NCI-H1417 (cell line): ENCODE results near the gene MKI67.

Source experiments
- DNase-seq, 3 experiments: peaks; one replicate each; lab custom pipeline; 2025; lab: John Stamatoyannopoulos, UW

MKI67 gene

GRCh38 chr10:128065881-128066534, 60.2 kb downstream of the MKI67 start:
- DNase-seq = no peak

GRCh38 chr10:128064970-128065580, 61.1 kb downstream of the MKI67 start:
- DNase-seq = no peak

DNA sequence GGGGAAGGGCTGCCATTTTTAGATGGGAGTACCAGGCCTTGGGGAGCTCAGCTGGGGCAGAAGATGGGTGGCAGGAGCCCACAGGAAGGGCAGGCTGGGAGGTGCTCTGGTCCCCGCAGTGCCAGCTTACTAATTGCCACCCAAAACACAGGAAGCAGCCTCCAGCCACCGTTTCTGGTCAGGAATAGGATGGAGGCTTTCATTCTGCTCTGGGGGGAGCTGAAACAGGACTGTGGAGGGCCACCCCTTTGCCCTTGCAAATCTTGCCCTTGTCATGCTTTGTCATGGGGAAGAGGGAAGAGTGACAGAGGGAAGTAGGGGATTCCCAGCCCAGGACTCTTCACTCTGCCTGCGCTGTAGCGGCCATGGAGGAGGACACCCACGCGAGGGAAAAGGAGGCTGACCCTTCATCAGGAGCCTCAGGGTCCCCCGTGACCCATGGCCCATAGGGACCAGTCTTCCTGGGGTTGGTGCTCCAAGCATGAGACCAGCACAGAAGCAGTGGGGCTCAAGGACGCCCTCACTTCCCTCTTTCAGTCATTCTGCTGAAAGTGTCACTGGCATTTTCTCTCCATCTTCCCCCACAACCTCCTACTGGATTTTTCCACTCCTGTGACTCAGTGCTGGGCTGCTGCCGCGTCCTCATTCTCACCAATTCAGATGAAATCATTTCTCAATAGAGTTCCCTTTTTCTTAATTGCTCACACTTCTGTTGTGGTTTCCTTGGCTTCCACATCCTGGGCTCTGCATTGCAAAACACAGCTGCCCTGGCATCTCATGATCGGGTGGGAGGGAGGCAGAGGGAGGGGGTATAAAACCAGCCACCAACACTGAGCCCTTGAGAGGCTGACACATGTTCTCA, 61.9 kb downstream of the MKI67 start:
- no peak for DNase-seq

DNA sequence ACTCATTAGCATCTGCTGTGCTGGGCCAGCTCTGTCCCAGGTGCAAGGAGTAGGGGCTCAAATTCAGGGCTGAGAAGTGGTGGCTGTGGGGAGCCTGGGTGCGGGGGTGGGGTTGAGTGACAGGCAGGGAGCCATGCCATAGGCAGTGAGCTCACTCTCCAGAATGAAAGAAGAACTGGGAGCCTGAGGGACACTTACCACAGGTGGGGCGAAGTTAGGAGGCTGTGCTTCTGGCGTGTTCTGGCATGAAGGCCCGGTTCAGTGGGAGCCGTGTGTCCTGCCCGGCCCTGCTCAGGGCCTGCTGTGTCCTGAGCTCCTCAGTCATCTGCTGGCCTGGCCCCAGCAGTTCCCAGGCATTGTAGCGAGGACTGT, 62.5 kb downstream of the MKI67 start:
- no peak for DNase-seq

DNA sequence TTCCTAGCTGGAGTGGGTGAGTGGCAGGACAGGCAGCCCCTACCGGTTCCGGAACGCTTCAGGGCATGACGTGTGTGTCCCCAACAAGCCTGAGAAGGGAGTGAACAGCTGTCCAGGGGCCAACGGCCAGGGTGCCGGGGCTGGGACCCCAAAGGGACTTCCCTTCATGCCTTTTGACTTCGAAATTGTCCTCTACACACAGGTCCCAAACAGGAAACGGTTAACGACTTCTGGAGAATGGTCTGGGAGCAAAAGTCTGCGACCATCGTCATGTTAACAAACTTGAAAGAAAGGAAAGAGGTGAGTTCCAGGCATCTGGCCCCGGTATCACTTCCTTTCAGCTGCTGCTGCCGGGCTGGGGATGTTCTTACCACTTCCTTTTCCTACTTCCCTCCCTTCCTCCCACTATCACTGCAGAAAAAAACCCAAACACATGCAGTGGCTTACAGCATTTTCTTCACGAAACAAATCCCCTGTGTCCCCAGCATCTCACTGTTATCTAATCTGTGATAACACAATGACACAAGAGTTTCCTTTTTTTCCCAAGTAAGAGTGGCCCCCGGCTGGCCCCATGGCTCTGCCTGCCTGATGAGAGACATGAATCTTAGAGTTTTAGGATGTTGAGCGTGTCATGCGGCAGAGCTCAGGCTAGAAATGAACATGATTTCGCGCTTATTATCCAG, 63.2 kb downstream of the MKI67 start:
- no peak for DNase-seq

- DNase-seq = no peak
These were observed 63.8 kb downstream of the MKI67 start for GRCh38 chr10:128062331-128062880.

DNA sequence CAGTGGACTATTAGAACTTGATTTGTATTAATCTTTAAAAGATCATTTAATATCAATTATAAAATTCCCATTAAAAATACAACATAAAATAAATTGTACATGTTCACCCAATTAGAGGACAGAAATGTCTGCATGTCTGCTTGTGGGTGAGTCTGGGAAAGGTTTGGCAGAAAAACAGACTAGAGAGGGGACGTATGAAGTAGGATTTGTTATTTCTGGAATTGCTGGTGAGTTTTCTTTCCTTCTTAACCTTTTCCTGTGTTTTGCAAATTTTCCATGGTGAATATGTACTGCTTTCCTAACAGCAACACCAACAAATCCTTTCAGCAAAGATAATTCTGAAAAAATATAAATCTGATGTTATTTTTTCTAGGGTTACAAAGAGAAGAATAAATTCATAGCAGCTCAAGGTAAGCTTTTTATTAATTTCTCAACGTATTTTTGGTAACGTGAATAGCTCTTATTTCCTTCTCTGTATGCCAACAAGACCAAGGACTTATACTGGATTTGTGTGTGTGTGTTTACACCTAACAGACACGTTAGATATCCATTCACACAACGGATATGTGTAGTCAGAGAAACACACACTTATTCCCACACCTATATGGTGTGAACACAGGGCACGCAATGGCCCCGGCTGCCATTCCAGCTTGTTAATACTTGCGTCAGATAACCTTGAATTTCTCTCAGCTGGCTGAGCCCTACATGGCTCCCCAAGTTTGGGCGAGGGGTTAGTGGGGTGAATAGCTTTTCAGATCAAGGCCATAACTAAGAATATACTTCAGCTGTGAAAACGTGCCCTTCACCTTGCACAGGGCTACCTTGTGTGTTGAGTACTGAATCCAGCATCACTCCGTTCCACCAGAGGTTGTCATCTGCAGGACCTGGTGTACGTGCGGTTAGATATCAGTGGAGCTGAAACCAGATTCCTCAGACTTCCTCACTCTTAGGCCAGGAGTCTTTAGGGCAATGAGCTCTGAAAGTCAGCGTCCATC, 64.6 kb downstream of the MKI67 start:
- no peak for DNase-seq

GRCh38 chr10:128060341-128061250, 65.6 kb downstream of the MKI67 start:
- DNase-seq = no peak

GRCh38 chr10:128059982-128060293, 66.3 kb downstream of the MKI67 start:
- no peak for DNase-seq

GRCh38 chr10:128059266-128059981, 66.8 kb downstream of the MKI67 start:
- DNase-seq = no peak

DNA sequence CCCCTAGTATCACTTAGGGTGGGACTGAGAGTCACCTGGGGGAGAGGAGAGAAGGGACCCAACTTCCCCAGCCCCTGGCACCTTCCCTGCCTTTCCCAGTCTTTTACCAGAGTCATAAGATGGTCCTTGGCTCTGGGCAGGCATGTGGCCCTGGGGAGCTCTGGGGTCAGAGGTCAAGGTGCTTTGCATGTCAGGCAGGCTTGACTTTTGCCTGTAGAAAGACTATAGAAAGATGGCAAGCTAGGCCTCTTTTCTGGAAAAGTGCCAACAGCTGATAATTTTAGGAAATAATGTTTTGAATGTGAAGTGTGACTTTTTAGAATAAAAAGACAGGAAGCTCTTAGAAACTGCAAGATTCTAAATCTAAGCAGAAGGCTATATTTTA, 67.5 kb downstream of the MKI67 start:
- DNase-seq = no peak

DNA sequence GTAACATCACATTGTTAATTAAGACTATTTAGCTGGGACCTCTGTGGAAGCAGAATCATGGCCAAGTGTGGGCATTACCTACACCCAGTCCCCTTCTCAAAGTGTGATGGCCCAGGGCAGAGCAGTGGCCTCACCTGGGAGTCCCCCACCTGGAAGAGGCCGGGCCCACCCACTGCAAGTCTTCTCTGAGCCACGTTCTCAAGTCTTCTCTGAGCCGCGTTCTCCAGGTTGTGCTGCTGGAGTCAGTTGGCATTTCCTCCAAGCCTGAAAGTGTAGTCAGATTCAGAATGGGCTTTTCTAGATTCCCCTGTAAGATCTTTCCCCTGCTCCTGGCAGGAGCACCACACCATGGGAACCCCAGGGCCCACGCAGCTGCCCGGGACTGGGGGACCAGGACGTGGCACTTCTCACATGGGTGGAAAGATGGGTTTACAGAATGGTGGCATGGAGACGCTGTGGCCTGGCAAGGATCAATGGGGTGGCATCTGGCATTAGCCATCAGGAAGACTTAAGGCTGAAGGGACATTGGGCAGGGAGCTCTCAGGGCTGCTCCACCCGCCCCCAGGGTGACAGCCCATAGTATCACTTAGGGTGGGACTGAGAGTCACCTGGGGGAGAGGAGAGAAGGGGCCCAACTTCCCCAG, 68.0 kb downstream of the MKI67 start:
- DNase-seq = no peak

- DNase-seq = no peak
These were observed 69.7 kb downstream of the MKI67 start for GRCh38 chr10:128056303-128057050.

- DNase-seq = no peak
These were observed 71.0 kb downstream of the MKI67 start for GRCh38 chr10:128055061-128055868.

DNA sequence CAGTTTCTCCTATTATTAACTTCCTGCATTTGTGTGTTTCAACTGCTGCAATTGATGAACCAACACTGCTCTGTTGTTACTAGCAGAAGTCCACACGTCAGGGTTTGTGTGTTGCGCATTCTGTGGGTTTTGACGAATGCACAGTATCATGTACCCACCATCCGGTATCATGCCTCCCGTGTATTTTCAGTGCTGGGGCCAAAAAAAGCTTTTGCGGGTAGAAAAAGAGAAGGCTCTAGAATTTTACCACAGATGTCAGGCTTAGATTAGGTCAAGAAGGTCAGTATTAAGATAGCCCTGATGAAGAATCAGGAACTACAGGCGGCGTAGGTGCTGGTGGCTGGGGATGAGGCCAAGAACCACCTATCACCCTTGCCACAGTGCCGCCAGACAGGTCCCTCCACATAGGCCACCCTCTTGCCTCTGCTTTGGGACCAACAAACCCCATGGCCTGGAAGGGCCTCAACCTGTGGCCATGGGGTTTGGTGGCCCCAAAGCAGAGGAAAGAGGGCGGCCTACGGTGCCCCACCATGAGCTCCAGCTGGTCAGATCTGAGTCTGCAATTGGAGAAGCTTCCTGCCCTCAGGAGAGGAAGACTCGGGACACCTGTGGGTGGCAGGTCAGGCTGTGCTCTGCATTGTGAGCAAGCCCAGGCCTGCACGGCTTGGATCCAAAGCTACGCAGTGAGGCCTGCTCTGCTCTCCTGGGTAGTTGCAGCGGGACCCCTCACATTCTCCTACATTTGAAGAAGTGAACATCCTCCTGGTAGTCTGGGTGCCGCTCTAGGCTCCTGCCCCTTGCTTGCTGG, 71.9 kb downstream of the MKI67 start:
- no peak for DNase-seq

DNA sequence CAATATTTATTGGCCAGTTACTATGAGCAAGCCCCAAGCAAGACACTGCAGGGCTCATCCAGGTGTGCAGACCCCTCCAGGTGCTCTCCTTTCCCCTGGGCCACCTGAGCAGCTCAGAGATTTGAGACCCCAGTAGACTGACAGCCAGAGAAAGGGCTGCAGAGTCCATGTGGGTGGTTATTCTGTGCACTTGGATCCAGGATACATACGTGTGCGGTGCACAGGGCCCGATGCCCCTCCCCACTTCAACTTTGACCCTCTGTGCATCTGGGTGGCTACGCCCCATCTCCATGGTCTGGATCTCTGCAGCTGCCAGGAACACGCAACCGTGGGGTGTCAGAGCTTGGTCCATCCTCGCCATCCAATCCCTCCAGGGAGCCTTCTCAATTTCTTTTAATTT, 72.9 kb downstream of the MKI67 start:
- DNase-seq = no peak

GRCh38 chr10:128052696-128053095, 73.5 kb downstream of the MKI67 start:
- no peak for DNase-seq
